GM23338 (cell line): Measurements from ENCODE around the gene CDHR5. TPM values are rescaled to one million over a fixed set of nuclear protein-coding genes. Genes with fewer than 3 reads are reported as not detected.
"Not testable (repeated sequence)": the region's sequence is repeated elsewhere in the genome, so short reads cannot be mapped to it uniquely, and the experiment has no call there.

Source experiments
- ATAC-seq: fragments of 200-7000 bp; cut with Tn5 transposase; 3 replicates; pipeline ENCODE4 v1.9.1; 2020
- DNase-seq: peaks from one replicate; pipeline ENCODE4 v3.0.0-alpha.2; 2015; ENCODE audit warnings: low spot score
- H2AFZ ChIP-seq: fragments of 200-600 bp; sonication (generic); 2 replicates; pipeline ENCODE4 v1.8.0; 2016; ENCODE audit warnings: antibody characterized with exemption, mild to moderate bottlenecking, moderate library complexity
- H3F3A ChIP-seq: fragments of 200-600 bp; sonication (generic); replicated peaks from 2 replicates; pipeline ENCODE4 v1.8.0; 2017; ENCODE audit warnings: antibody characterized with exemption, mixed run types, low read depth
- H3K27ac ChIP-seq: fragments of 200-600 bp; sonication (generic); 2 replicates; pipeline ENCODE4 v1.6.1; 2016; ENCODE audit warnings: low read depth
- H3K27me3 ChIP-seq: fragments of 200-600 bp; sonication (generic); 2 replicates; pipeline ENCODE4 v1.8.0; 2016; ENCODE audit warnings: mild to moderate bottlenecking, mixed run types, moderate library complexity; ENCODE audit not compliant: insufficient read depth
- H3K36me3 ChIP-seq: fragments of 200-600 bp; sonication (generic); 2 replicates; pipeline ENCODE4 v1.8.0; 2016; ENCODE audit warnings: mild to moderate bottlenecking; ENCODE audit not compliant: insufficient read depth
- H3K4me1 ChIP-seq: fragments of 200-600 bp; sonication (generic); 2 replicates; pipeline ENCODE4 v1.8.0; 2016; ENCODE audit warnings: mild to moderate bottlenecking, moderate library complexity; ENCODE audit not compliant: insufficient read depth
- H3K4me2 ChIP-seq: fragments of 200-600 bp; sonication (generic); 2 replicates; pipeline ENCODE4 v1.7.1; 2017; ENCODE audit warnings: mixed run types
- H3K4me3 ChIP-seq: fragments of 200-600 bp; sonication (generic); 2 replicates; pipeline ENCODE4 v1.6.1; 2016; ENCODE audit warnings: mixed run types
- H3K79me2 ChIP-seq: fragments of 200-600 bp; sonication (generic); replicated peaks from 2 replicates; pipeline ENCODE4 v1.8.0; 2017; ENCODE audit warnings: mild to moderate bottlenecking; ENCODE audit not compliant: insufficient read depth
- H3K9me2 ChIP-seq: fragments of 200-600 bp; sonication (generic); 2 replicates; pipeline ENCODE4 v1.8.0; 2017; ENCODE audit not compliant: insufficient read depth
- H4K20me1 ChIP-seq: fragments of 200-600 bp; sonication (generic); replicated peaks from 2 replicates; pipeline ENCODE4 v1.8.0; 2017; ENCODE audit warnings: mild to moderate bottlenecking; ENCODE audit not compliant: insufficient read depth
- H3K27ac Mint-ChIP-seq: 2 replicates; pipeline ENCODE4 v1.8.0; 2020; ENCODE audit warnings: inconsistent platforms, mild to moderate bottlenecking, moderate library complexity, mixed read lengths
- H3K27me3 Mint-ChIP-seq: 3 replicates; pipeline ENCODE4 v1.8.0; 2022; ENCODE audit warnings: low read depth, mild to moderate bottlenecking, moderate library complexity, mixed read lengths, inconsistent platforms; ENCODE audit not compliant: insufficient read depth, poor library complexity
- H3K36me3 Mint-ChIP-seq: 3 replicates; pipeline ENCODE4 v1.8.0; 2021; ENCODE audit warnings: low read depth, mild to moderate bottlenecking, inconsistent platforms, moderate library complexity, mixed read lengths
- H3K4me1 Mint-ChIP-seq: 3 replicates; pipeline ENCODE4 v1.8.0; 2020; ENCODE audit warnings: mild to moderate bottlenecking, inconsistent platforms, mixed read lengths
- H3K4me3 Mint-ChIP-seq: 3 replicates; pipeline ENCODE4 v1.8.0; 2021; ENCODE audit warnings: moderate library complexity, mild to moderate bottlenecking, inconsistent platforms, mixed read lengths
- H3K9me3 Mint-ChIP-seq: 3 replicates; pipeline ENCODE4 v1.8.0; 2020; ENCODE audit warnings: moderate library complexity, mild to moderate bottlenecking, inconsistent platforms, mixed read lengths
- NANOG ChIP-seq: IDR thresholded peaks from 2 replicates; pipeline ENCODE4 v1.6.1; 2016; ENCODE audit warnings: antibody characterized with exemption, borderline replicate concordance
- STAT1 ChIP-seq: IDR thresholded peaks from one replicate; pipeline ENCODE4 v1.6.1; 2016; ENCODE audit warnings: antibody characterized with exemption; ENCODE audit not compliant: unreplicated experiment
- ZNF114 ChIP-seq: fragments of 250-450 bp; sonication (Bioruptor Pico); IDR thresholded peaks from 2 replicates; pipeline ENCODE4 v1.5.0; 2020; ENCODE audit warnings: mild to moderate bottlenecking, moderate library complexity
- ZNF331 ChIP-seq: fragments of 250-450 bp; sonication (Bioruptor Pico); IDR thresholded peaks from 2 replicates; pipeline ENCODE4 v1.5.0; 2020; ENCODE audit warnings: low read depth, mild to moderate bottlenecking, moderate library complexity
- polyA plus RNA-seq: library from polyadenylated mRNA; unstranded; fragments of >200 nt; fragmentation: Nextera tagmentation; extraction: Ambion mirVana; gene quantifications from 2 replicates; pipeline ENCODE4 v1.2.1, GENCODE V29; 2016
- total RNA-seq: library from RNA; depleted of rRNA; stranded (reverse); fragments of >200 nt; shearing (Covaris generic); gene quantifications from 2 replicates; pipeline ENCODE4 v1.2.3, GENCODE V29; 2014
- TF ChIP-seq, protein P1 (sequence below), 2 experiments: fragments of 200-600 bp in 1 of 2; sonication (generic) in 1 of 2; conservative IDR thresholded peaks; 2 replicates each; pipeline versions ENCODE4 v1.5.1 to v1.6.1; 2016 to 2017; ENCODE audit warnings: antibody characterized with exemption in 2 of 2, low read depth in 2 of 2, mild to moderate bottlenecking in 2 of 2, moderate library complexity in 1 of 2
- TF ChIP-seq, protein P2 (sequence below): fragments of 250-450 bp; sonication (Bioruptor Pico); IDR thresholded peaks from 2 replicates; pipeline ENCODE4 v1.5.0; 2020; ENCODE audit warnings: mild to moderate bottlenecking, moderate library complexity

Gene CDHR5
- total and polyA plus RNA-seq, 2 experiments from 2014 or later, result not detected

DNA sequence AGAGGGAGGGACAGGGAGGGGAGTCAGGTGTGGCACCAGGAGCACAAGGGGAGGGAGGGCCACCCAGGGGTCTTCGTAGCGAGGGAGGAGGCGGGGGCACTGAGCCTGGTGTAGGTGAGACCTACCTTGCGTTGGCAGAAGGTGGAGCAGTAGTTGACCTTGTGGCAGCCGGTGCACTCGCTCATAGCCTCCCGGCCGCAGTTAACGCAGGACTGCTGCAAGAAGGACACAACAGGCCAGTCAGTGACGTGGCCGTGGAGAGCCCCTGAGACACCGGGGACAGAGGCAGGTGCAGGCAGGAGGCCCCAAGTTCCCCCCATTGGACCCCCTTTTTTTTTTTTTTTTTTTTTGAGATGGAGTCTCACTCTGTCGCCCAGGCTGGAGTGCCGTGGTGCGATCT lies 29.1 kb upstream of the CDHR5 start (continued):
- TF ChIP-seq, protein P1, sequence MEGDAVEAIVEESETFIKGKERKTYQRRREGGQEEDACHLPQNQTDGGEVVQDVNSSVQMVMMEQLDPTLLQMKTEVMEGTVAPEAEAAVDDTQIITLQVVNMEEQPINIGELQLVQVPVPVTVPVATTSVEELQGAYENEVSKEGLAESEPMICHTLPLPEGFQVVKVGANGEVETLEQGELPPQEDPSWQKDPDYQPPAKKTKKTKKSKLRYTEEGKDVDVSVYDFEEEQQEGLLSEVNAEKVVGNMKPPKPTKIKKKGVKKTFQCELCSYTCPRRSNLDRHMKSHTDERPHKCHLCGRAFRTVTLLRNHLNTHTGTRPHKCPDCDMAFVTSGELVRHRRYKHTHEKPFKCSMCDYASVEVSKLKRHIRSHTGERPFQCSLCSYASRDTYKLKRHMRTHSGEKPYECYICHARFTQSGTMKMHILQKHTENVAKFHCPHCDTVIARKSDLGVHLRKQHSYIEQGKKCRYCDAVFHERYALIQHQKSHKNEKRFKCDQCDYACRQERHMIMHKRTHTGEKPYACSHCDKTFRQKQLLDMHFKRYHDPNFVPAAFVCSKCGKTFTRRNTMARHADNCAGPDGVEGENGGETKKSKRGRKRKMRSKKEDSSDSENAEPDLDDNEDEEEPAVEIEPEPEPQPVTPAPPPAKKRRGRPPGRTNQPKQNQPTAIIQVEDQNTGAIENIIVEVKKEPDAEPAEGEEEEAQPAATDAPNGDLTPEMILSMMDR (conservative IDR thresholded peaks at IDR 0.05; ENCODE audit: low read depth in 2 of 2), result no peak
- TF ChIP-seq NANOG, result no peak
- no peak for TF ChIP-seq STAT1
- no peak for TF ChIP-seq ZNF114 (CRISPR knock-in tag)
- no peak for TF ChIP-seq ZNF331 (CRISPR knock-in tag)
- TF ChIP-seq, protein P2, sequence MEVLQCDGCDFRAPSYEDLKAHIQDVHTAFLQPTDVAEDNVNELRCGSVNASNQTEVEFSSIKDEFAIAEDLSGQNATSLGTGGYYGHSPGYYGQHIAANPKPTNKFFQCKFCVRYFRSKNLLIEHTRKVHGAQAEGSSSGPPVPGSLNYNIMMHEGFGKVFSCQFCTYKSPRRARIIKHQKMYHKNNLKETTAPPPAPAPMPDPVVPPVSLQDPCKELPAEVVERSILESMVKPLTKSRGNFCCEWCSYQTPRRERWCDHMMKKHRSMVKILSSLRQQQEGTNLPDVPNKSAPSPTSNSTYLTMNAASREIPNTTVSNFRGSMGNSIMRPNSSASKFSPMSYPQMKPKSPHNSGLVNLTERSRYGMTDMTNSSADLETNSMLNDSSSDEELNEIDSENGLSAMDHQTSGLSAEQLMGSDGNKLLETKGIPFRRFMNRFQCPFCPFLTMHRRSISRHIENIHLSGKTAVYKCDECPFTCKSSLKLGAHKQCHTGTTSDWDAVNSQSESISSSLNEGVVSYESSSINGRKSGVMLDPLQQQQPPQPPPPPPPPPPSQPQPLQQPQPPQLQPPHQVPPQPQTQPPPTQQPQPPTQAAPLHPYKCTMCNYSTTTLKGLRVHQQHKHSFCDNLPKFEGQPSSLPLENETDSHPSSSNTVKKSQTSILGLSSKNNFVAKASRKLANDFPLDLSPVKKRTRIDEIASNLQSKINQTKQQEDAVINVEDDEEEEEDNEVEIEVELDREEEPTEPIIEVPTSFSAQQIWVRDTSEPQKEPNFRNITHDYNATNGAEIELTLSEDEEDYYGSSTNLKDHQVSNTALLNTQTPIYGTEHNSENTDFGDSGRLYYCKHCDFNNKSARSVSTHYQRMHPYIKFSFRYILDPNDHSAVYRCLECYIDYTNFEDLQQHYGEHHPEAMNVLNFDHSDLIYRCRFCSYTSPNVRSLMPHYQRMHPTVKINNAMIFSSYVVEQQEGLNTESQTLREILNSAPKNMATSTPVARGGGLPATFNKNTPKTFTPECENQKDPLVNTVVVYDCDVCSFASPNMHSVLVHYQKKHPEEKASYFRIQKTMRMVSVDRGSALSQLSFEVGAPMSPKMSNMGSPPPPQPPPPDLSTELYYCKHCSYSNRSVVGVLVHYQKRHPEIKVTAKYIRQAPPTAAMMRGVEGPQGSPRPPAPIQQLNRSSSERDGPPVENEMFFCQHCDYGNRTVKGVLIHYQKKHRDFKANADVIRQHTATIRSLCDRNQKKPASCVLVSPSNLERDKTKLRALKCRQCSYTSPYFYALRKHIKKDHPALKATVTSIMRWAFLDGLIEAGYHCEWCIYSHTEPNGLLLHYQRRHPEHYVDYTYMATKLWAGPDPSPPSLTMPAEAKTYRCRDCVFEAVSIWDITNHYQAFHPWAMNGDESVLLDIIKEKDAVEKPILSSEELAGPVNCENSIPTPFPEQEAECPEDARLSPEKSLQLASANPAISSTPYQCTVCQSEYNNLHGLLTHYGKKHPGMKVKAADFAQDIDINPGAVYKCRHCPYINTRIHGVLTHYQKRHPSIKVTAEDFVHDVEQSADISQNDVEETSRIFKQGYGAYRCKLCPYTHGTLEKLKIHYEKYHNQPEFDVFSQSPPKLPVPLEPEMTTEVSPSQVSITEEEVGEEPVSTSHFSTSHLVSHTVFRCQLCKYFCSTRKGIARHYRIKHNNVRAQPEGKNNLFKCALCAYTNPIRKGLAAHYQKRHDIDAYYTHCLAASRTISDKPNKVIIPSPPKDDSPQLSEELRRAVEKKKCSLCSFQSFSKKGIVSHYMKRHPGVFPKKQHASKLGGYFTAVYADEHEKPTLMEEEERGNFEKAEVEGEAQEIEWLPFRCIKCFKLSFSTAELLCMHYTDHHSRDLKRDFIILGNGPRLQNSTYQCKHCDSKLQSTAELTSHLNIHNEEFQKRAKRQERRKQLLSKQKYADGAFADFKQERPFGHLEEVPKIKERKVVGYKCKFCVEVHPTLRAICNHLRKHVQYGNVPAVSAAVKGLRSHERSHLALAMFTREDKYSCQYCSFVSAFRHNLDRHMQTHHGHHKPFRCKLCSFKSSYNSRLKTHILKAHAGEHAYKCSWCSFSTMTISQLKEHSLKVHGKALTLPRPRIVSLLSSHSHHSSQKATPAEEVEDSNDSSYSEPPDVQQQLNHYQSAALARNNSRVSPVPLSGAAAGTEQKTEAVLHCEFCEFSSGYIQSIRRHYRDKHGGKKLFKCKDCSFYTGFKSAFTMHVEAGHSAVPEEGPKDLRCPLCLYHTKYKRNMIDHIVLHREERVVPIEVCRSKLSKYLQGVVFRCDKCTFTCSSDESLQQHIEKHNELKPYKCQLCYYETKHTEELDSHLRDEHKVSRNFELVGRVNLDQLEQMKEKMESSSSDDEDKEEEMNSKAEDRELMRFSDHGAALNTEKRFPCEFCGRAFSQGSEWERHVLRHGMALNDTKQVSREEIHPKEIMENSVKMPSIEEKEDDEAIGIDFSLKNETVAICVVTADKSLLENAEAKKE, result no peak

DNA sequence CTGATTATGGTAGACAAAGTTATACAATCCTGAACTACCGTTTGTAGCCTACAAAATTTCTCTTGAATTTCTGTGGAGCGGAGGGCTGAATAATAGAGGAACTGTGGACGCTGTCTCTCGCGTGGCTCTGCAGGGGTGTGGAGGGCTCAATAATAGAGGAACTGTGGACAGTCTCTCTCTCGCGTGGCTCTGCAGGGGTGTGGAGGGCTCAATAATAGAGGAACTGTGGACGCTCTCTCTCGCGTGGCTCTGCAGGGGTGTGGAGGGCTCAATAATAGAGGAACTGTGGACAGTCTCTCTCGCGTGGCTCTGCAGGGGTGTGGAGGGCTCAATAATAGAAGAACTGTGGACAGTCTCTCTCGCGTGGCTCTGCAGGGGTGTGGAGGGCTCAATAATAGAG lies 28.4 kb upstream of the CDHR5 start:
- not testable (repeated sequence) for H3K4me2 ChIP-seq, H3K27ac Mint-ChIP-seq, H3K36me3 ChIP-seq, H3K9me2 ChIP-seq, H3K79me2 ChIP-seq, DNase-seq, H4K20me1 ChIP-seq, H3F3A ChIP-seq, H3K4me3 ChIP-seq, H2AFZ ChIP-seq, H3K27me3 ChIP-seq, H3K4me3 Mint-ChIP-seq, H3K4me1 ChIP-seq, H3K4me1 Mint-ChIP-seq, H3K9me3 Mint-ChIP-seq, ATAC-seq, H3K27ac ChIP-seq
- Mint-ChIP-seq H3K27me3 (peaks cover 12% of the 10 kb centered on the region), H3K36me3 (peaks cover 39% of the 10 kb centered on the region)
